Ovary (tissue), 3 donors: ENCODE measurements around the gene EXOC2.

ENCODE experiments used
- POLR2A ChIP-seq: fragments of 450-650 bp; IDR thresholded peaks from one replicate; pipeline ENCODE4 v1.6.1; 2017; ENCODE audit warnings: antibody characterized with exemption, mild to moderate bottlenecking, moderate library complexity
- TF ChIP-seq, protein P1 (sequence below), 3 donors: fragments of 450-650 bp in 2 of 3; fragments of 200-600 bp in 1 of 3; IDR thresholded peaks; one replicate each; pipeline versions ENCODE4 v1.5.1 to v1.8.0; 2016 to 2022; ENCODE audit warnings: antibody characterized with exemption in 3 of 3, mild to moderate bottlenecking in 1 of 3
- donor health status: DM: no; HTN: no; CAD: no.

GRCh38 chr6:454148-454991 lies 238.6 kb downstream of the EXOC2 start:
- TF ChIP-seq, protein P1, sequence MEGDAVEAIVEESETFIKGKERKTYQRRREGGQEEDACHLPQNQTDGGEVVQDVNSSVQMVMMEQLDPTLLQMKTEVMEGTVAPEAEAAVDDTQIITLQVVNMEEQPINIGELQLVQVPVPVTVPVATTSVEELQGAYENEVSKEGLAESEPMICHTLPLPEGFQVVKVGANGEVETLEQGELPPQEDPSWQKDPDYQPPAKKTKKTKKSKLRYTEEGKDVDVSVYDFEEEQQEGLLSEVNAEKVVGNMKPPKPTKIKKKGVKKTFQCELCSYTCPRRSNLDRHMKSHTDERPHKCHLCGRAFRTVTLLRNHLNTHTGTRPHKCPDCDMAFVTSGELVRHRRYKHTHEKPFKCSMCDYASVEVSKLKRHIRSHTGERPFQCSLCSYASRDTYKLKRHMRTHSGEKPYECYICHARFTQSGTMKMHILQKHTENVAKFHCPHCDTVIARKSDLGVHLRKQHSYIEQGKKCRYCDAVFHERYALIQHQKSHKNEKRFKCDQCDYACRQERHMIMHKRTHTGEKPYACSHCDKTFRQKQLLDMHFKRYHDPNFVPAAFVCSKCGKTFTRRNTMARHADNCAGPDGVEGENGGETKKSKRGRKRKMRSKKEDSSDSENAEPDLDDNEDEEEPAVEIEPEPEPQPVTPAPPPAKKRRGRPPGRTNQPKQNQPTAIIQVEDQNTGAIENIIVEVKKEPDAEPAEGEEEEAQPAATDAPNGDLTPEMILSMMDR (IDR thresholded peaks at IDR 0.05), result no peak
- TF ChIP-seq POLR2A, result no peak
